HUES6 (cell line): ENCODE data around the gene WDR74.

Experiments used
- H3K27ac ChIP-seq: 2 replicates; pipeline ENCODE4 v1.7.0; 2013; ENCODE audit warnings: low read depth, mild to moderate bottlenecking, low read length, inconsistent platforms
- H3K27me3 ChIP-seq: 2 replicates; pipeline ENCODE4 v1.6.1; 2013; ENCODE audit warnings: low read length; ENCODE audit not compliant: control insufficient read depth, insufficient read depth
- H3K36me3 ChIP-seq: 2 replicates; pipeline ENCODE4 v1.6.1; 2013; ENCODE audit warnings: low read length; ENCODE audit not compliant: control insufficient read depth, insufficient read depth
- H3K4me1 ChIP-seq: 2 replicates; pipeline ENCODE4 v1.6.1; 2013; ENCODE audit warnings: low read length; ENCODE audit not compliant: control insufficient read depth, insufficient read depth
- H3K4me3 ChIP-seq: 2 replicates; pipeline ENCODE4 v1.5.1; 2013; ENCODE audit warnings: low read depth, low read length
- H3K9ac ChIP-seq: one replicate; pipeline ENCODE4 v1.6.1; 2013; ENCODE audit warnings: mild to moderate bottlenecking, low read length
- H3K9me3 ChIP-seq: 2 replicates; pipeline ENCODE4 v1.6.1; 2013; ENCODE audit warnings: low read depth, low read length; ENCODE audit not compliant: control insufficient read depth, insufficient read depth

WDR74 gene

DNA sequence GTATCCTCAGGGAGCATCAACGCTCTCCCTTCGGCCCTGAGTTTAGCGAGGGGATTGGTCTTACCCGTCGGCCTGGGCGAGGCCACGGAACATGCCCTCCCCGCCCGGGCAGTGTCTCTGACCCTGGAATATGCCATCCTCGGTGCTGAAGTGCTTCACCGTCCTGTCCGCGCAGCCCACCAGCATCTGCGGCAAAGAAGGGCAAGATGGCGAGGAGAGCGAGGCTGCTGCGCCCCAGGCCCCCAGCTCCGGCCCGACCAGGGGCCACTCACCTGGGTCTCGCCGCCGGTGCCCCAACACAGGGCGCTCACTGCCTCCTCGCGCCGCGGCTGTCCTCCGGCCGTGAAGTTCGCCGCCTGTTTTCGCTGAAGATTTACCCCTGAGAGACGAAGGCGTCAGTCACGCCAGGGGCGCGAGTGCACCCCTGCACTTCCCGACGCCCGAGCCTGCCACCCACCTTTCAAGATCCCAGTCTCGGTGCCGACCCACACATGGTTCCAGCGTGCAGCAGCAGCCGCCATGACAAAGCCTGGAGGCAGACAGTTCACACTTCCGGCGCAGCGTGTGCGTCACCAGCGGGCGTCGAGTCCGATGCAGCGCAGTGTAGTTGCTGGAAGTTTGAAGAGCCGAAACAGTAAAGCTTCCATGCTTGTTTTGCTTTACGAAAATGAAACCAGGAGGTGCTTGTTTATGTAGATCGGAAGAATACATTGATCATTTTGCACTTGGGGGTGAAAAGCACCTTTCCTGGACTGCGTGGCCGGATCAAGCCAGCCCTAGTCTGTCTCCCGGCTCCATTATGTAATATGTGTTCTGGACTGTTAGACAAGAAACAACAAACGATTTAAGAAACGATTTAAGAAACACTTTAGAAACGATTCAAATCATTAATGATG, at the start of gene WDR74:
Gene WDR74, minus strand, starts transcription at position 541 of the 896 bp plus-strand sequence. Its CDS starts 20 bp downstream, at position 521.
- H3K4me1 ChIP-seq: peaks cover 6% of the 10 kb centered on the region; the same call in 1 of the 2 replicates
- H3K9me3 ChIP-seq: no peaks in the 10 kb centered on the region
- H3K27me3 ChIP-seq: no peaks in the 10 kb centered on the region
- peak within 1 kb of the TSS; percentile 69 for H3K27ac ChIP-seq
- peaks cover 33% of the 10 kb centered on the region for H3K36me3 ChIP-seq
- peak within 1 kb of the TSS; percentile 94 for H3K9ac ChIP-seq
- peak within 1 kb of the TSS; percentile 83 for H3K4me3 ChIP-seq

DNA sequence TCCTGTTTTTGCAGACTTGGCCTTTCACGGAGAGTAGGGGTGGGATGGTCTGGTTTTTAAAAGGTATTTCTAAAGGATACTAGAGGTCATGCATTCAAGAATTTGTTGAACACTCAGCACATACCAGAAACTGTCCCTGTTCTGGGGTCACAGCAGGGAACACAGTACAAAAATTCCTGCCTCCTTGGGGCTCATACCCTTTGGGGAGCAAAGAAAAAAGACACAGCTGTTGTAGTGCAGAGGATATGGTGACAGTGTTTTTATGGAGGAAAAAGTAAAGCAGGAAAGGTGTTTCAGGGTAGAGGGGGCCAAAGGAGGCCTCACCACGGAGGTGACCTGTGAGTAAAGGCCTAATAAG, 49.7 kb upstream of the WDR74 start:
- Histone ChIP-seq H3K27ac (no peak overlapping the region), H3K36me3 (peaks cover 55% of the 10 kb centered on the region)

GRCh38 chr11:62888406-62888805, 49.0 kb upstream of the WDR74 start:
- Histone ChIP-seq H3K4me3 (no peak overlapping the region), H3K27me3 (no peaks in the 10 kb centered on the region), H3K9ac (no peak overlapping the region), H3K36me3 (peaks cover 62% of the 10 kb centered on the region), H3K27ac (no peak overlapping the region), H3K4me1 (peaks cover 16% of the 10 kb centered on the region), H3K9me3 (no peaks in the 10 kb centered on the region)

More for the DNA sequence above, 49.7 kb upstream of the WDR74 start:
- no peaks in the 10 kb centered on the region for H3K27me3 ChIP-seq
- no peak overlapping the region for H3K4me3 ChIP-seq
- no peaks in the 10 kb centered on the region for H3K9me3 ChIP-seq
- no peak overlapping the region for H3K9ac ChIP-seq
- H3K4me1 ChIP-seq: peaks cover 9% of the 10 kb centered on the region; the same call in 1 of the 2 replicates

GRCh38 chr11:62885137-62885750, 45.9 kb upstream of the WDR74 start:
- Histone ChIP-seq H3K4me3 (no peak overlapping the region), H3K9me3 (no peaks in the 10 kb centered on the region), H3K36me3 (peaks cover 85% of the 10 kb centered on the region), H3K9ac (no peak overlapping the region), H3K27me3 (no peaks in the 10 kb centered on the region), H3K4me1 (peaks cover 31% of the 10 kb centered on the region), H3K27ac (no peak overlapping the region)

DNA sequence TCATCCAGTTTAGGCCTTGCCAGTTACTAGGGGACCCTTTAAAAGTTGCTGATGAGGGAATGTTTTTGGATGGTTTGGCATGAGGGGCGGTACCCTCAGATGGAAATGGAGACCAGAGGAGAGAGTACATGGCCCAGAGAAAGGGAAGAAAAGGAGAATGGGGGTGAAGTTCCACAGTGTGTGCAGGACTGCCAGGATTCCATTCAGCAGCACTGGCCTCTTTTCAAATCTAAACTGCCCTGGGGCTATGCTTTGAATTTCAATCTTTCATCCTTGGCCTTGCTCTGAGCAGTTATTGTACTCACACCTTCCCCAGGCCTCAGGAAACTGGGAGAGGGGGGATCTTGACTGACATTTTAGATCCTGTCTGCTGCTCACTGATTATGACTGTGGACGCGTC, 44.3 kb upstream of the WDR74 start:
- Histone ChIP-seq H3K27ac (peak overlapping the region; percentile 98), H3K9me3 (no peaks in the 10 kb centered on the region), H3K9ac (peak overlapping the region; percentile 98), H3K27me3 (no peaks in the 10 kb centered on the region), H3K36me3 (peaks cover 86% of the 10 kb centered on the region), H3K4me3 (peak overlapping the region; percentile 93), H3K4me1 (peaks cover 38% of the 10 kb centered on the region)

GRCh38 chr11:62882788-62883501, 43.6 kb upstream of the WDR74 start:
- no peaks in the 10 kb centered on the region for H3K9me3 ChIP-seq
- H3K4me1 ChIP-seq: peaks cover 38% of the 10 kb centered on the region
- H3K9ac ChIP-seq: peak overlapping the region; percentile 98
- peak overlapping the region; percentile 98 for H3K27ac ChIP-seq
- peaks cover 85% of the 10 kb centered on the region for H3K36me3 ChIP-seq
- peak overlapping the region; percentile 93 for H3K4me3 ChIP-seq
- no peaks in the 10 kb centered on the region for H3K27me3 ChIP-seq

GRCh38 chr11:62882431-62882749, 43.0 kb upstream of the WDR74 start:
- peak overlapping the region; percentile 98 for H3K9ac ChIP-seq
- peak overlapping the region; percentile 98 for H3K27ac ChIP-seq
- no peaks in the 10 kb centered on the region for H3K9me3 ChIP-seq
- no peaks in the 10 kb centered on the region for H3K27me3 ChIP-seq
- H3K4me3 ChIP-seq: peak overlapping the region; percentile 93
- H3K36me3 ChIP-seq: peaks cover 85% of the 10 kb centered on the region
- peaks cover 38% of the 10 kb centered on the region for H3K4me1 ChIP-seq

- peak overlapping the region; percentile 93 for H3K4me3 ChIP-seq
- H3K4me1 ChIP-seq: peaks cover 38% of the 10 kb centered on the region
- H3K27me3 ChIP-seq: no peaks in the 10 kb centered on the region
- peak overlapping the region; percentile 98 for H3K27ac ChIP-seq
- no peaks in the 10 kb centered on the region for H3K9me3 ChIP-seq
- peaks cover 85% of the 10 kb centered on the region for H3K36me3 ChIP-seq
- peak overlapping the region; percentile 98 for H3K9ac ChIP-seq
Observed at GRCh38 chr11:62881579-62882430, 42.4 kb upstream of the WDR74 start.

- Histone ChIP-seq H3K4me1 (peaks cover 39% of the 10 kb centered on the region), H3K9ac (peak within 1 kb of the TSS; percentile 98), H3K36me3 (peaks cover 85% of the 10 kb centered on the region), H3K27me3 (no peaks in the 10 kb centered on the region), H3K9me3 (no peaks in the 10 kb centered on the region), H3K27ac (peak within 1 kb of the TSS; percentile 98), H3K4me3 (peak within 1 kb of the TSS; percentile 93)
Observed at GRCh38 chr11:62880803-62881578, 41.6 kb upstream of the WDR74 start, which contains the start of gene SLC3A2. Gene SLC3A2 (plus strand): TSS chr11:62880896. CDS start chr11:62881024, 128 bp downstream.
